Measurements from ENCODE around the gene SSBP2. TPM values are rescaled to one million over a fixed set of nuclear protein-coding genes. Genes with fewer than 3 reads are reported as not detected.

Gene SSBP2
- total RNA-seq, 1 experiment from 2014 or later: 5.2 TPM

GRCh38 chr5:81402192-81402930 lies 348.5 kb downstream of the SSBP2 start:
- Histone ChIP-seq H3K79me2 (ENCODE audit: insufficient read depth, low read length) (no peaks in the 10 kb centered on the region), H3K9me3 (ENCODE audit: control insufficient read depth in 1 of 2, insufficient read depth in 1 of 2, low read depth in 1 of 2, low read length in 2 of 2) (no peaks in the 10 kb centered on the region), H4K20me1 (ENCODE audit: insufficient read depth) (no peaks in the 10 kb centered on the region), H3K9ac (ENCODE audit: low read length) (no peak overlapping the region), H3K4me2 (ENCODE audit: low read length) (no peak overlapping the region), H3K4me1 (ENCODE audit: control insufficient read depth in 1 of 2, insufficient read depth in 2 of 2, low read length in 2 of 2) (no peaks in the 10 kb centered on the region), H3K27ac (ENCODE audit: low read depth, low read length) (no peak overlapping the region), H3K36me3 (ENCODE audit: control insufficient read depth in 1 of 2, insufficient read depth in 2 of 2, low read length in 2 of 2) (no peaks in the 10 kb centered on the region), H3K4me3 (replicated peaks in 1 of 2; ENCODE audit: low read depth in 1 of 2, low read length in 2 of 2) (no peak overlapping the region), H3K9me2 (ENCODE audit: insufficient read depth) (no peaks in the 10 kb centered on the region), H2AFZ (ENCODE audit: low read depth, low read length, poor library complexity, severe bottlenecking) (no peak overlapping the region), H3K27me3 (ENCODE audit: insufficient read depth, low read length) (no peaks in the 10 kb centered on the region)
- ATAC-seq: no peak
- no TSS peak for BruUV-seq (replicated peaks)
- intact Hi-C loops (cut with micrococcal nuclease): no loop called here
- RAD21 ChIA-PET (ENCODE audit: low non-redundant PET in 1 of 2, low total read pairs in 2 of 2, uncharacterized antibody in 2 of 2, unreplicated experiment in 2 of 2): no interaction called here
- TF ChIP-seq ZBTB33 (IDR thresholded peaks at IDR 0.05; ENCODE audit: extremely low read depth, insufficient replicate concordance, low read length) (no peak), SP1 (IDR thresholded peaks at IDR 0.05; ENCODE audit: low read depth) (no peak), CBX3 (IDR thresholded peaks at IDR 0.05; ENCODE audit: low read depth) (no peak), MAX (IDR thresholded peaks at IDR 0.05) (no peak), JUND (IDR thresholded peaks at IDR 0.05) (no peak), POLR2A (IDR thresholded peaks at IDR 0.05; ENCODE audit: borderline replicate concordance, extremely low read depth, insufficient read depth, insufficient read length) (no peak), ATF3 (IDR thresholded peaks at IDR 0.05) (no peak), EZH2 (IDR thresholded peaks at IDR 0.05) (no peak)
- DNase-seq (ENCODE audit: low read depth, low spot score): no peak
- POLR2A ChIA-PET: no interaction called here
- CTCF ChIA-PET: no interaction called here

Measured in HCT116 (cell line).